Measurements from ENCODE around the gene GTF2B.
A peak's percentile ranks its signal among the peaks of the same experiment; 100 is the strongest.
"Not testable (repeated sequence)": the region's sequence is repeated elsewhere in the genome, so short reads cannot be mapped to it uniquely, and the experiment has no call there.

GTF2B gene

GRCh38 chr1:88935522-88936222, 44.3 kb upstream of the GTF2B start:
- H3K27ac ChIP-seq (ENCODE audit: low read length), result no peak overlapping the region
- TF ChIP-seq CTCF (IDR thresholded peaks at IDR 0.05; ENCODE audit: low read depth, low read length) (peak; percentile 56), EZH2phosphoT487 (IDR thresholded peaks at IDR 0.05; ENCODE audit: low read depth) (no peak)

GRCh38 chr1:88930176-88930575, 38.8 kb upstream of the GTF2B start:
- H4K20me1 ChIP-seq (ENCODE audit: insufficient read depth, low read length); H3K79me2 ChIP-seq (ENCODE audit: low read length); H2AFZ ChIP-seq (ENCODE audit: low read depth, low read length); H3K9ac ChIP-seq (ENCODE audit: low read length); H3K9me3 ChIP-seq (ENCODE audit: insufficient read depth, low read length); H3K36me3 ChIP-seq (replicated peaks; ENCODE audit: low read depth, low read length); H3K27ac ChIP-seq (ENCODE audit: low read length); H3K4me2 ChIP-seq (ENCODE audit: low read length); H3K4me1 ChIP-seq (ENCODE audit: low read length); H3K27me3 ChIP-seq (ENCODE audit: low read depth, low read length); H3K4me3 ChIP-seq (ENCODE audit: low read length): not testable (repeated sequence)

More at GRCh38 chr1:88935522-88936222, 44.3 kb upstream of the GTF2B start:
- Histone ChIP-seq H2AFZ (ENCODE audit: low read depth, low read length) (no peak overlapping the region), H3K4me3 (ENCODE audit: low read length) (no peak overlapping the region), H3K9ac (ENCODE audit: low read length) (no peak overlapping the region), H3K4me1 (ENCODE audit: low read length) (no peaks in the 10 kb centered on the region), H3K4me2 (ENCODE audit: low read length) (no peak overlapping the region), H3K9me3 (ENCODE audit: insufficient read depth, low read length) (no peaks in the 10 kb centered on the region), H3K27me3 (ENCODE audit: low read depth, low read length) (no peaks in the 10 kb centered on the region), H3K36me3 (replicated peaks; ENCODE audit: low read depth, low read length) (peaks cover 12% of the 10 kb centered on the region), H3K79me2 (ENCODE audit: low read length) (no peaks in the 10 kb centered on the region), H4K20me1 (ENCODE audit: insufficient read depth, low read length) (no peaks in the 10 kb centered on the region)

- TF ChIP-seq EZH2phosphoT487 (IDR thresholded peaks at IDR 0.05; ENCODE audit: low read depth) (no peak), CTCF (IDR thresholded peaks at IDR 0.05; ENCODE audit: low read depth, low read length) (no peak)
- H3K9me3 ChIP-seq (ENCODE audit: insufficient read depth, low read length), result 0 out of 2 replicates have a peak, but pooled peaks cover 2% of the 10 kb centered on the region
- H3K36me3 ChIP-seq (replicated peaks; ENCODE audit: low read depth, low read length), result peaks cover 37% of the 10 kb centered on the region
- H3K4me1 ChIP-seq (ENCODE audit: low read length), result no peaks in the 10 kb centered on the region
- no peak overlapping the region for H3K4me2 ChIP-seq (ENCODE audit: low read length)
- H4K20me1 ChIP-seq (ENCODE audit: insufficient read depth, low read length), result no peaks in the 10 kb centered on the region
- no peaks in the 10 kb centered on the region for H3K79me2 ChIP-seq (ENCODE audit: low read length)
- H3K9ac ChIP-seq (ENCODE audit: low read length), result no peak overlapping the region
- no peak overlapping the region for H3K27ac ChIP-seq (ENCODE audit: low read length)
- no peaks in the 10 kb centered on the region for H3K27me3 ChIP-seq (ENCODE audit: low read depth, low read length)
- no peak overlapping the region for H2AFZ ChIP-seq (ENCODE audit: low read depth, low read length)
- no peak overlapping the region for H3K4me3 ChIP-seq (ENCODE audit: low read length)
Measured at GRCh38 chr1:88923224-88923623, 31.9 kb upstream of the GTF2B start.

GRCh38 chr1:88922214-88922613, 30.8 kb upstream of the GTF2B start:
- H3K36me3 ChIP-seq (replicated peaks; ENCODE audit: low read depth, low read length), result peaks cover 43% of the 10 kb centered on the region
- H3K4me1 ChIP-seq (ENCODE audit: low read length), result no peaks in the 10 kb centered on the region
- peaks cover 12% of the 10 kb centered on the region; the same call in 1 of the 2 replicates for H3K9me3 ChIP-seq (ENCODE audit: insufficient read depth, low read length)
- no peaks in the 10 kb centered on the region for H3K27me3 ChIP-seq (ENCODE audit: low read depth, low read length)
- H3K79me2 ChIP-seq (ENCODE audit: low read length), result no peaks in the 10 kb centered on the region
- H3K4me3 ChIP-seq (ENCODE audit: low read length), result no peak overlapping the region
- TF ChIP-seq CTCF (IDR thresholded peaks at IDR 0.05; ENCODE audit: low read depth, low read length) (no peak), EZH2phosphoT487 (IDR thresholded peaks at IDR 0.05; ENCODE audit: low read depth) (no peak)
- H3K9ac ChIP-seq (ENCODE audit: low read length), result no peak overlapping the region
- no peak overlapping the region for H3K27ac ChIP-seq (ENCODE audit: low read length)
- no peaks in the 10 kb centered on the region for H4K20me1 ChIP-seq (ENCODE audit: insufficient read depth, low read length)
- H2AFZ ChIP-seq (ENCODE audit: low read depth, low read length), result no peak overlapping the region
- H3K4me2 ChIP-seq (ENCODE audit: low read length), result no peak overlapping the region

Measured in OCI-LY3 (cell line).